ENCODE data around the gene HS3ST1. TPM values are rescaled to one million over a fixed set of nuclear protein-coding genes. Genes with fewer than 3 reads are reported as not detected.
A peak's percentile ranks its signal among the peaks of the same experiment; 100 is the strongest.

The HS3ST1 gene
- total RNA-seq, 1 donor from 2014 or later = 4.2 TPM

GRCh38 chr4:11435557-11435956 lies 6.9 kb upstream of the HS3ST1 start:
- DNase-seq (ENCODE audit: low spot score) = no peak

DNA sequence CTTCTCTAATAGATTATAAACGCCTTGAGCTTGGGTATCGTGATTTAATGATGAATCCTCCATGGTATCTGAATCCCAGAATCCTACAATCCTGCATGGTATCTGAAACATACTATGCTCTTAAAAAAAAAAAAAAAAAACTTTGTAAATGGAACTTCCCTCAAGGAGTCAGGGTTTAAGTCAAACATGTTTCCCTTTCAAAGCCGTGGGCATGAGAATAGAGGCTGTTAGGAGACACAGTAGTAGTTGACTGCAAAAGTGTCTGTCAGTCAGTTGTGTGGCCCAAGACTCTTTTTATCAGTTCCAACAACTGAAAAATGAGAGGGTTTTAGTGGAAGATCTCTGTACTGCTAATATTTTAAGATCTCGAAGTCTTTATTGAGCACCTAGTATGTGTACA lies 2.4 kb upstream of the HS3ST1 start:
- DNase-seq (ENCODE audit: low spot score) = no peak

DNA sequence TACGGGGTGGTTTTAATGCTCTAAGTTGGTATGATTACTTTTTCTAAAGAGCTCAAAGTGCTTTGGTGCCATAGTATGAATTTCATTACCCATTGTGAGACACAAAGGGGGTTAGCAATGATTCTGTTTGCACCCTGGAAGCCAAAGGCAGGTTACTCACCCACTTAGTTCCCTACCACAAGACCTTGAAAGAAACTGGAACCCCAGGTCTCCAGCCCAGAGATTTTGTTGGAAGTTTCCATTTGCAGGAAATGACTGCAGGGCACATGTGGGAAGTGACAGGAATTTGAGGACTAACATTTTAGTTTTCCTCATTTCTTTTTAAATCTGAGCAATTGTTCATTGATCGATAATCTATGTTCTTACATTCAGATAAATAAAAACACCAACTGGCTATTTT lies 1.8 kb upstream of the HS3ST1 start:
- DNase-seq (ENCODE audit: low spot score) = no peak

GRCh38 chr4:11429699-11430045 lies 978 bp upstream of the HS3ST1 start:
- DNase-seq (ENCODE audit: low spot score) = no peak

- peak; percentile 93 for DNase-seq (ENCODE audit: low spot score)
Measured at GRCh38 chr4:11428899-11429698, 405 bp upstream of the HS3ST1 start.

DNA sequence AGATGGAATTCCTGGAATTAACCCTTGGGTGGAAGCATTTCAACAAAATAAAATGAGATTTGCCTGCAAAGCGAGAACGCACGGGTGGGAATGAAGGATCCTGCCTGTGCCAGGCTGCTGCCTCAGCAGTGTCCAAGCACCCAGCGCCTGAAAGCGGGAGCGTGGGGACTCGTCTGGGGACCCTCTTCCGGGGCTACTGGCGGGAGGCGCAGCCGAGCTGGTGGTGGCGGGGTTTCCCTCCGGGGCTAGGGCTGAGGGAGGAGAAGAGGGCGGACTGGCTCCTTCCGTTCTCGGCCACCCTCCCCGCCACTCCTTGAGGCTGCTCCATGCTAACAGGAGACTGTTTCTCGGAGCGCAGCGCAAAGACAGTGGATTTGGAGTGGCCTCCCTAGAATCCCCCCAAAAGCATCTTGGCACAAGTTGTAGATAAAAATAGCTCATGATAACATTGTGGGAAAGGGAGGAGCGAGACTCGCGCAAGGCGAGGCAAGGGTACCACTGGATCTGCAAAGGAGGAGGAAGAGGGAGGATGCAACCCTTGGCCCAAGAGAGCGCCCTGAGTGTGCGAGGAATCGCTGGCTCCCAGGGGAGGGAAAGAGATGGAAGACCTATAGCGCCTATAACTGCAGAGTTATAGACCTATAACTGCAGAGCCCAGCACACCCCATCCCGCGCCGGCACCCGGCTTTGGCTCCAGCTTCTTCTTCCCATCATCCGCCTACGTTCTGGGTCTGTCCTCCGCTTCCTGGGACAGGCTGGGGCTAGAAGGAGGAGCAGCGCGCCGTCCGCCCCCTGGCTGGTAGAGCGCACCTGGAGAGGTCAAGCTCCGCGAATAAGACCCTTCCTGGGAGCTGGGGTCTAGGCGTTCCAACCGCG lies 1.3 kb downstream of the HS3ST1 start:
- DNase-seq (ENCODE audit: low spot score) = no peak

DNA sequence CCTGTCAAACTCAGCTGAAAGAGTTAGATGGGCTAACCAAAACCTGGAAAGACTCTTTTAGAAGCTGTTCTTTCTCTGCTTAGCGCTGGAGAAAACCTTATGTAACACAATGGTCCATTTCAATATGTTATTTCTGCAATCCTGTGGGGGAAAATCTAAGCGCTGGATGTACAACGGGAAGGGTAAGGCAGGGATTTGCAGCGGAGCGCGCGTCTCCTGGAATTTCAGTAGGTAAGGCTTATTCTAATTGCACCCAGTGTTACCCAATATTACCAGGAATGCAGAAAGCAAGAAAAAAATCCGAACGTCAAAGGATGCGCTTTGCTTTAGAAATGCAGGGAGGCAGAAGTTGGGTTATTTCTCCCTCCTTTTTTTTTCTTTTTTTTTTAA lies 2.0 kb downstream of the HS3ST1 start:
- DNase-seq (ENCODE audit: low spot score) = no peak

- no peak for DNase-seq (ENCODE audit: low spot score)
Measured at GRCh38 chr4:11426003-11426402, 2.7 kb downstream of the HS3ST1 start.

DNA sequence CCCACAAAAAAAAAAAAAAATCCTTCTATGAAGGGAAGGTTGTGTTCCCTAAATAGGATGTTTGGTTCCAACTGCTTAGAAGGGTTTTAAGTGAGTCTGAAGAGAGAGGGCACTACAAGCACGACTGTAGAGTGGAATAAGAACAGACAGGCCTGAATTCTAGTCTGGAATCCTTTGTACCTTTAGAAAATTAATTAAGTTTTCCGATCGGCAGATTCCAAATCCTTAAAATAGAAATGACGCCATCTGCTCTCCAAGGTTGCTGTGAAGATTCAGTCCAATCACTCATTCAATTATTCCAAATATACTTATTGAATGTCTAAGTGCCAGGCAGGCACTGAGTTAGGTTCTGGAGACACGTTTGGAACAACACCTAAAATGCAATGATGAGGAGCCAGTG lies 3.8 kb downstream of the HS3ST1 start:
- DNase-seq (ENCODE audit: low spot score) = no peak

GRCh38 chr4:11424000-11424399 lies 4.7 kb downstream of the HS3ST1 start:
- DNase-seq (ENCODE audit: low spot score) = no peak

- no peak for DNase-seq (ENCODE audit: low spot score)
Measured at GRCh38 chr4:11423465-11423864, 5.2 kb downstream of the HS3ST1 start.

DNA sequence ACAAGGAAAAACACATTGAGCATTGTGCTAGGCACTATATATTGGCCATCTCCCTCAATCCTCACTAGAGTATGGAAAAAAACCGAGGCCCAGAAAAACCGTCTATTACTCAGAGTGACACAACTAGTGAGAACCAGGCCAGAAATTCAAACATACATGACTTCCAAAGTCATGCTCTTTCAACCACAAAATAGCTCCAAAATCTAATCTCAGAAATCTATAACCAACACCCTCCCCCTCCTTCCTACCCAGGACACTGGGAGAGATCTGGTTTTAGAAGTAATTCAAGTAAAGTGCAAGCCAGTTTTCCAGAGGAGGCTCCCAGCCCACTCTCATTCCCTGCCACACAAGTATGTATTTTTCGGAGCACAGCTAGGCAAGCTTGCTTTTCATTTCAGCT lies 7.6 kb downstream of the HS3ST1 start:
- no peak for DNase-seq (ENCODE audit: low spot score)

GRCh38 chr4:11420327-11420726 lies 8.4 kb downstream of the HS3ST1 start:
- no peak for DNase-seq (ENCODE audit: low spot score)

GRCh38 chr4:11418610-11419009 lies 10.1 kb downstream of the HS3ST1 start:
- no peak for DNase-seq (ENCODE audit: low spot score)

DNA sequence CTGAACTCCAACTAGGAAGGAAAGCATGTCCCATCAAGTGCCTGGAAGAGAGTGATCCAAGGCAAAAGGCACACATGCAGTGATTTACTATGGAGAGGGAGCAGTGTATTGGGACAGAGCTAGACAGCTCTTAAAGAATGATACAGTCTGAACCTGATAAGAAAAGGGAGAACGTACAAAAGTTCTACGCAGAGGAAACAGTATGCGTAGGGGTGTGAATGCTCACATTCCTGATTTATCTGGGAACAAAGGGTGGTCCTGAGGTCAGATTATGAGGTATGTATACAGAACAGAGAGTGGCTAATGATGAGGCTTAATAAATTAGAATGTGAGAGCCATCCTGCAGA lies 12.0 kb downstream of the HS3ST1 start:
- no peak for DNase-seq (ENCODE audit: low spot score)

DNA sequence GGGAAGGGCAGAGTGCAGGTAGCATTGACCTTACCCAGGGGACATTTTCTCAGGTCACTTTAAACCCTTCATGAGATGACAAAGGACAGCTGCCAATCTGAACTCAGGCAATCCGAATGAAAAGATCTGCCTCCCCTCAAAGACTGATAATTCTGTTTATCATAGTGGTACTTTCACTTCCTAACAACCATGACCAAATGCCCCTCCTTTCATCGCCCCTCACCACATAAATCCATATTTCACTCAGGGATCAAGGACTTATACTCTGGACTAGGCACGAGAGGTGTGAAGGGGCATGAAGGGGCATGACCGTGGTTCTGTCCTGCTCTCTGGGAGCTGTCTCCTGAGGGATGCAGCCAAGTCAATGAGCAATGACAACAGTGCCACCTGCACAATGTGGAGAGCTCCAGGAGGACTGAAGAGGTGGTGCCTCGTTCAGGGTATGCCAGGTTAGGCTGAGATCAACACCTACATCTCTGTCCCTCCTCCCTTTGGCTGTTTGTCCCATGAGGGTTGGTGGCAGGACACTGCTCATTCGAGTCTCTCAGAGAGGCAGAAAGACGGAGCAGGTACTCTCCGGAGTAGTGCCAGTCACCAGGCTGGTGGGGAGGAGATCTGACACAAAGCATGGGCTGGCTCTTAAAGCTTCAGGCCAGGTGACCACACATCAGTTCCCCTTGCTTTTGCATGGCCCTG lies 12.5 kb downstream of the HS3ST1 start:
- no peak for DNase-seq (ENCODE audit: low spot score)

DNA sequence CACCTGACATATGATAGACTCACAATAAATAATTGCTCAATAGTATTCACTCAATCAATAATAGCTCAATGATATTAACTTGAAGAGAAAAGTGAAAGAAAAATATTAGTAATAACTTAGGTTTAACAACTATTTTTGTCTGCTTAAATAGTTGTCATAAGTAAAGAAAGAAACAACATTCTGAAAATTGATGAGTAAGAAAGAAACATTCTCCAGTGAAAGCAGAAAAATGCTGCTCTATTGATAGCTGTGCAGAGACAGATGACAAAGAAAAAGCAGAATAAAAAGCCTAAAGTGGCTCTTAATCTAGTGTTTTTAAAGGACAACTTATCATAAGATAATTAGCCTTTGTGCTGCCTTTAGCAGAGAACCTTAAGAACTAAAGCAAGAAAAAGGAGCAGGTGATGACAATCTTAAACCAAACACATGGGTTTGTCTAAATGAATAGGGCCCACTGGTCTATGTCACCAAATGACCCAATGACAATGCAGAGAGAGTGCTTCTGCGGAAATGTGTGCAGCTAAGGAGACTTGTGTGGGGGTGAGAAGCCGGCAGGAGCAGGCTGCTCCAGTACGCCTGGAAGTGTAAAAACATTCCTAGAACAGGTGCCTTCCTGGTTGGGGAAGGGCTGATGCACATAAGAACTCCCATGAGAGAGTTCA lies 13.2 kb downstream of the HS3ST1 start:
- no peak for DNase-seq (ENCODE audit: low spot score)

GRCh38 chr4:11412211-11412610 lies 16.5 kb downstream of the HS3ST1 start:
- no peak for DNase-seq (ENCODE audit: low spot score)

DNA sequence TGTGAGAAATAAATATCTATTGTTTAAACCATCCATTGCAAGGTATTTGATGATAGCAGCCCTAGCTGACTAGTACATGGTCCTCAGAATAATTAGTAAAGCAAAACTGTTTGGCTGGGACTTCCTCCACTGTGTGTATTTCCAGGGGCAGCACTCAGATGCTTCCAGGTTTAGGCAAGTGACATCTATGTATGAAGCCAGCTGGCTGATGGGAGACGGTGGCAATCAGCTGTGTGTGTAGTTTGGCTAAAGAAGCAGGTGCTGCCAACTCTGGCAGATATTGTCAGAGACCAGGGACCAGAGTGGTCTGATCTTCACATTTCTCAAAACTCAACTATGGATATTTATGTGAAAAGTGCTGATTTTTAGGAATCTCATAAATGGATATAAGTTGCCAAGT lies 19.1 kb downstream of the HS3ST1 start:
- no peak for DNase-seq (ENCODE audit: low spot score)

GRCh38 chr4:11408233-11408967 lies 20.3 kb downstream of the HS3ST1 start:
- no peak for DNase-seq (ENCODE audit: low spot score)

DNA sequence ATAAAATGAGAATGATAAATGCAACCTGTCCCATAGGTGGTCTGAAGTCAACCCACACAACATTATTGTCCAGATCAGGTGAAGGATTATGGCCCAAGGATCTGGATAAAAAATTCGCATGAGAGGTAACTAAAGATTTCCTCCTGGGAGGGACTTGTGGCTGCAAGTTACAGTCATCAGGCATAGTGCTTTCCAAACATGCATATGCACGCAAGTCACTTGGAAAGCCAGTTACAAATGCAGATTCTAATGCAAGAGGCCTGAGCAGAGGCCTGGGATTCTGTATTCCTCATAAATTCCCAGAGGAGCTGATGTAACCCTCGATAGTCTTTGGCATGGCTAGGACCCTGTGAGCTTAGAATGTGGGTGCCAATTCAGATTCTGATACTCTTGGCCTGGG lies 21.1 kb downstream of the HS3ST1 start:
- no peak for DNase-seq (ENCODE audit: low spot score)
